Bladder microvascular endothelial cell (primary cell): ENCODE measurements around the gene CES3. TPM values are rescaled to one million over a fixed set of nuclear protein-coding genes. Genes with fewer than 3 reads are reported as not detected.

Experiments
- total RNA-seq: library from RNA; depleted of rRNA; stranded (reverse); fragments of >200 nt; gene quantifications from 2 replicates; pipeline ENCODE4 v1.2.3, GENCODE V29; 2014

The CES3 gene
- total RNA-seq, result not detected in 2 replicates

GRCh38 chr16:66961065-66961744 lies at the start of gene CES3:
CES3 (plus strand) TSS chr16:66961266; CDS start chr16:66961308, 42 bp downstream.

DNA sequence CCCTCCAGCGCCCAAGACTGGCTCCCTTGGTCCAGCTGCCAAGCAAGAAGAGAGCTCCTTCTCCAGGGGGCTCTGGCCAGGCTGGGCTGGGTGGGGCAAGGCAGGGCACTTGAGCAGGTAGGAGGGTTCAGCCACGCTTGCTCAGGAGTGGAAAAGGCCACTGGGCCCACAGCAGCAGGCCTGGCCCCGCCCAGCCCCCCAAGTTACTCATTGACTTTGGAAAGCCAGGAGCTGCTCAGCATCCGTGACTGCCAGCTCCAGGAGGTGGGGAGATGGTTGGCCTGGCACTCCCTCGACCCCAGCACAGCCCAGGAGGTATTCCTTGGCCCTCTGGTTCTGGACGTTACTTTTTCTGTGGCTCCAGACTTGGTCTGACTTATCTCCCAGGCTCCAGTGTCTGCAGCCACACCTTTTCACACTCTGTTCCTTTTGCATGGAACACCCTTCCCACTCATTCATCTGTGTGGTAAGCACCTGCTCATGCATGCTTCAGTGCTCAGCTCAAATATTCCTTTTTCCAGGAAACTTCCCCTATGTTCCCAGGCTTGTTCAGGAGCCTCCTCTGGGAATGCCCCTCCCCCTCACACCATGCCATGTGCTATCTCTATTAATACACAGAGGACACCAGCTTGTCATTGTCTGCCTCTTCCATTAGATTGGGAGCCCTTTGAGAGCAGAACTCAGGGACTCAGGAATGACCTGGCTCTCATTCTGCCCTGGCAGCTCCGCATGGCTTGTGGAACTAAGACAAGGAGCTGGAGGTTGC lies 42.1 kb upstream of the CES3 start, which contains the start of gene CDH16:
TSS of gene CDH16 (minus strand) at position 83 of the 766 bp plus-strand sequence. CDS start 820 bp downstream, outside the sequence.

DNA sequence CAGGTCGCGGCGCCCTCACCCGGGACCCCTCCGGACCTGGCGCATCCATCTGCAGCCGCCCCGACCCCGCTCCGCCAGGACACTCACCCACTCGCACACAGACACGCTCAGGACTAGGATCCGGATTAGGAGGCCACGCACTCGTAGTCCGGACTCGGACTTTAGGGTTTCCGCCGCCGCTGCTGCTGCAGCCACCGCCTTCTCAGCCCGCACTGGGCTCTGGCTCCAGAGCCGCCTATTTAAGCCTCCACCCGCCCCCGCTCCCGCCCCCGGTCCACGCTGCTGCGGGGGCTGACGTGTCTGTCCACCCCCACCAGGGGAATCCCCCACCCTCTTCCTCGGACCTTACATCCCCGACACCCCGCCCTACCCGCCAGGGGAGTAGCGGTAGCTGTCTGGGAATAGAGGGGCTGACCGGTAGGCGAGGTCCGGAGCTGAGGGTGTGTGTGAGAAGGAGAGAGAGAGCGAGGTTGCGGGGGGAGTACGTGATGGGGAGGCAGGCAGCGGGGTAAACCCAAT lies 35.7 kb upstream of the CES3 start, which contains the start of gene RRAD:
TSS of gene RRAD (minus strand) at position 214 of the 519 bp plus-strand sequence. CDS start 356 bp downstream, outside the sequence.

DNA sequence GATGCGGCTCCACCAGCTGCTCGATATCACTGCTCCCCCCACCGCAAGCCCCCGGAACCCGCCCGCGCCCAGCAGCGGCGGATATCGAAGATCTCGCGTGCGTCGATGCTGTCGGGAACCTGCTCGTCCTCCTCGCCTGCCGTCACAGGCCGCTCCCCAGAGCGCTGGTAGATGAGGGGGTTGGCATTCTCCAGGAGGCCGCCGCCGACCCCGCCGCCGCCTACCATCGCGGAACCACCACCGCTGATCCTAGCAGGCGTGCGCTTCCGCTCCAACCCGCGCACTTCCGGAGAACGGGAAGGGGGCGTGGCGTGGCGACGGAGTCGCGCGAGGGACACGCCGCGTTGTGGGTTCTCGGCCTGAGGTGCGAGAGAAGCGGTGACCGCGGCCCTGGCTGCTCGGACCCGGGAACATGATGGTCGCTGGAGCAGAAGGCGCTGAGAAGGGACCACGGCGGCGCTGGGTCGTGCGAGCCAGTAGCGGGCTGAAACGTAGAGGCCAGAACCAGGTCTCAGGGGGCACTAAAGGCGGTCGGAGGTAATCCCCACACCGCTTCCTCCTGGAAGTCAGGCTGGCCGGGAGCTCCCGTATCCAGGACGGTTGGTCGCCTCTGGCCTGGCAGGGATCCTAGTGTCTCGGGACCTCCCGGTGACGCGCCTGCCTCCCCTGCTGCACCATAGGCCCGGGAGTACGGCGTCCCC lies 26.8 kb upstream of the CES3 start, which contains the start of gene CIAO2B:
TSS of gene CIAO2B (minus strand) at position 265 of the 701 bp plus-strand sequence. CDS start at position 227, 38 bp downstream.

DNA sequence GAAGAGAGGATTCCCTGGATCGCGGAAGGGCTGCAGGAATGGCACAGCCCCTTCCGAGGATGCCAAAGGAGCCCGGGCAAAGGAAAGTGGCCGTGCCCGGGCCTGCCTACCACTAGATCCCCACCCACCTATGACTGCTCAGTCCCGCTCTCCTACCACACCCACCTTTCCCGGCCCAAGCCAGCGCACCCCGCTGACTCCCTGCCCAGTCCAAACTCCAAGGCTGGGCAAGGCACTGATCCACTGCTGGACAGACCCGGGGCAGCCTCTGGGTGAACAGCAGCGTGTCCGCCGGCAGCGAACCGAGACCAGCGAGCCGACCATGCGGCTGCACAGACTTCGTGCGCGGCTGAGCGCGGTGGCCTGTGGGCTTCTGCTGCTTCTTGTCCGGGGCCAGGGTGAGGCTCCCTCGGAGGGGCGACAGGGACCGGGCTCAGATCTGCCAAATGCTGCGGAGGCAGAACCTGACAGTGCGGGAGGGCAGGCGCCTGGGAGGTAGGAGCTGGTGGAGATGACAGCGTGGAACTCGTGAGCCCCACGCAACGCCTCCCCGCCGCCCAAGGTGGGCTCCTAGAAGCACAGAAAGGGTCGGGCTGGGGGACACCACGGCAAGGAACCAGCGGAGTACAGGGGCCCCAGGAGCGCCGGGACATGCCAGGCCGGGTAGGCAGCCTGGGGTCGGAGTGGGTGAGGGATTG lies 25.6 kb upstream of the CES3 start, which contains the start of gene CES2:
TSS of gene CES2 (plus strand) at position 203 of the 698 bp plus-strand sequence. CDS start at position 323, 120 bp downstream.

GRCh38 chr16:66988197-66988788 lies 27.2 kb downstream of the CES3 start, which contains the start of gene CES4A:
CES4A (plus strand) TSS chr16:66988589; CDS start chr16:66988773, 184 bp downstream.

Other genes starting within 250 kb of the CES3 start
- 97.0 and 170 TPM in 2 replicates for gene DYNC1LI2, start 209.7 kb upstream of the CES3 start, total RNA-seq
- 0.06 and 0.16 TPM in 2 replicates for gene TERB1, start 159.7 kb upstream of the CES3 start, total RNA-seq
- 46.6 and 47.7 TPM in 2 replicates for gene NAE1, start 130.3 kb upstream of the CES3 start, total RNA-seq
- not detected in 2 replicates for gene CA7, start 116.9 kb upstream of the CES3 start, total RNA-seq
- 2.6 and 10.6 TPM in 2 replicates for gene PDP2, start 80.8 kb upstream of the CES3 start, total RNA-seq
- gene CDH16, start 42.4 kb upstream of the CES3 start, total RNA-seq, result not detected in 2 replicates
- 1.1 and 2.1 TPM in 2 replicates for gene RRAD, start 35.7 kb upstream of the CES3 start, total RNA-seq
- 131 and 136 TPM in 2 replicates for gene CIAO2B, start 26.9 kb upstream of the CES3 start, total RNA-seq
- gene CES2, start 25.8 kb upstream of the CES3 start, total RNA-seq, result 14.2 and 17.7 TPM in 2 replicates
- 0.49 and 1.7 TPM in 2 replicates for gene CES4A, start 27.3 kb downstream of the CES3 start, total RNA-seq
- 70.4 and 113 TPM in 2 replicates for gene CBFB, start 67.9 kb downstream of the CES3 start, total RNA-seq
- gene PHAF1, start 148.7 kb downstream of the CES3 start, total RNA-seq, result 7.9 and 22.1 TPM in 2 replicates
- gene B3GNT9, start 189.7 kb downstream of the CES3 start, total RNA-seq, result 1.3 and 4.0 TPM in 2 replicates
- gene TRADD, start 198.6 kb downstream of the CES3 start, total RNA-seq, result 12.3 and 15.6 TPM in 2 replicates
- gene FBXL8, start 198.7 kb downstream of the CES3 start, total RNA-seq, result 4.6 and 5.0 TPM in 2 replicates
- 1.9 and 4.0 TPM in 2 replicates for gene HSF4, start 203.5 kb downstream of the CES3 start, total RNA-seq
- 6.8 and 13.5 TPM in 2 replicates for gene NOL3, start 209.3 kb downstream of the CES3 start, total RNA-seq
- 7.8 and 18.3 TPM in 2 replicates for gene MATCAP1, start 222.7 kb downstream of the CES3 start, total RNA-seq
- gene EXOC3L1, start 228.9 kb downstream of the CES3 start, total RNA-seq, result 12.8 and 28.3 TPM in 2 replicates
- 45.2 and 81.6 TPM in 2 replicates for gene E2F4, start 230.9 kb downstream of the CES3 start, total RNA-seq
- 1.3 and 1.4 TPM in 2 replicates for gene ELMO3, start 237.9 kb downstream of the CES3 start, total RNA-seq